H1 (cell line): Measurements from ENCODE around the gene CTNNBL1. TPM values are rescaled to one million over a fixed set of nuclear protein-coding genes. Genes with fewer than 3 reads are reported as not detected.

ENCODE experiments used
- CTCF ChIA-PET: fragments of 300-600 bp; sonication (Branson Sonifier 250); formaldehyde crosslinking; loops from one replicate; lab custom pipeline; 2021; ENCODE audit not compliant: partially characterized antibody; lab: Charles Lee
- POLR2A ChIA-PET: fragments of 300-600 bp; sonication (Branson Sonifier 250); formaldehyde crosslinking; loops from one replicate; lab custom pipeline; 2021; ENCODE audit warnings: inconsistent platforms; ENCODE audit not compliant: partially characterized antibody; lab: Charles Lee
- DNase-seq, 2 experiments: peaks; one replicate each; pipeline versions ENCODE4 v3.0.0 to v3.0.0-alpha.2; 2010 to 2022; ENCODE audit warnings: low spot score in 2 of 2, low read depth in 1 of 2, mixed read lengths in 1 of 2
- FAIRE-seq: peaks from 2 replicates; lab custom pipeline; 2011; peaks lifted over from hg19 to GRCh38; lab: Jason Lieb, UNC
- H2AFZ ChIP-seq: 2 replicates; pipeline ENCODE4 v1.8.1; 2012; ENCODE audit warnings: low read length, inconsistent platforms
- H2AK5ac ChIP-seq: 2 replicates; pipeline ENCODE4 v1.6.1; 2013; ENCODE audit warnings: low read depth, low read length
- H2BK120ac ChIP-seq: replicated peaks from 2 replicates; pipeline ENCODE3; 2013; ENCODE audit warnings: low read depth, low read length, inconsistent platforms
- H2BK12ac ChIP-seq: 2 replicates; pipeline ENCODE4 v1.6.1; 2013; ENCODE audit warnings: low read depth, low read length
- H2BK15ac ChIP-seq: 2 replicates; pipeline ENCODE4 v1.6.1; 2013; ENCODE audit warnings: low read length
- H2BK20ac ChIP-seq: 2 replicates; pipeline ENCODE4 v1.6.1; 2013; ENCODE audit warnings: low read length
- H2BK5ac ChIP-seq: 2 replicates; pipeline ENCODE4 v1.6.1; 2013; ENCODE audit warnings: low read depth, low read length
- H3K14ac ChIP-seq: 2 replicates; pipeline ENCODE4 v1.6.1; 2013; ENCODE audit warnings: inconsistent platforms; ENCODE audit not compliant: insufficient read length
- H3K18ac ChIP-seq: 2 replicates; pipeline ENCODE4 v1.6.1; 2013; ENCODE audit warnings: low read length; ENCODE audit errors: extremely low read depth
- H3K23ac ChIP-seq: 2 replicates; pipeline ENCODE4 v1.6.1; 2013; ENCODE audit warnings: inconsistent platforms; ENCODE audit not compliant: insufficient read length
- H3K23me2 ChIP-seq: 2 replicates; pipeline ENCODE4 v1.6.1; 2013; ENCODE audit warnings: low read depth, low read length
- H3K27ac ChIP-seq: 2 replicates; pipeline ENCODE4 v1.6.1; 2011; ENCODE audit warnings: low read depth, low read length, inconsistent platforms
- H3K27me3 ChIP-seq, 4 experiments: replicated peaks in 1 of 4; 1 replicate in 1 of 4; 2 replicates in 3 of 4; pipeline versions ENCODE4 v1.6.1 to v1.8.1; 2011 to 2013; ENCODE audit warnings: low read length in 3 of 4, mild to moderate bottlenecking in 3 of 4, inconsistent platforms in 2 of 4, mixed read lengths in 2 of 4, moderate library complexity in 1 of 4; ENCODE audit not compliant: control insufficient read depth in 3 of 4, insufficient read depth in 3 of 4; ENCODE audit errors: extremely low read depth in 1 of 4
- H3K36me3 ChIP-seq, 4 experiments: 2 replicates each; pipeline versions ENCODE4 v1.6.1 to v1.8.1; 2011 to 2013; ENCODE audit warnings: mild to moderate bottlenecking in 4 of 4, low read length in 3 of 4, moderate library complexity in 2 of 4, control low read depth in 1 of 4, inconsistent platforms in 1 of 4; ENCODE audit not compliant: insufficient read depth in 4 of 4, control insufficient read depth in 2 of 4
- H3K4ac ChIP-seq: replicated peaks from 2 replicates; pipeline ENCODE3; 2013; ENCODE audit warnings: low read length, low read depth, mixed read lengths, inconsistent platforms; ENCODE audit not compliant: insufficient read length
- H3K4me1 ChIP-seq, 4 experiments: replicated peaks in 1 of 4; 1 replicate in 1 of 4; 2 replicates in 3 of 4; pipeline versions ENCODE4 v1.6.1 to v1.8.1; 2011 to 2013; ENCODE audit warnings: low read length in 3 of 4, inconsistent platforms in 2 of 4, mixed read lengths in 1 of 4; ENCODE audit not compliant: insufficient read depth in 4 of 4, control insufficient read depth in 3 of 4
- H3K4me2 ChIP-seq, 2 experiments: 2 replicates each; pipeline versions ENCODE4 v1.6.1 to v1.8.1; 2011 to 2013; ENCODE audit warnings: low read depth in 2 of 2, low read length in 2 of 2, control low read depth in 1 of 2, inconsistent platforms in 1 of 2, mild to moderate bottlenecking in 1 of 2; ENCODE audit not compliant: insufficient read depth in 1 of 2
- H3K4me3 ChIP-seq, 4 experiments: fragments of 200-600, 300-600 bp in 1 of 4; sonication (generic), shearing (Covaris generic), sonication (Bioruptor Twin) in 1 of 4; 2 replicates each; pipeline versions ENCODE4 v1.5.1 to v1.8.1; 2011 to 2016; ENCODE audit warnings: low read length in 4 of 4, low read depth in 3 of 4, control low read depth in 2 of 4, inconsistent platforms in 2 of 4, mild to moderate bottlenecking in 2 of 4, mixed read lengths in 1 of 4, moderate library complexity in 1 of 4; ENCODE audit not compliant: insufficient read depth in 2 of 4; ENCODE audit errors: extremely low read depth in 1 of 4
- H3K56ac ChIP-seq: replicated peaks from 2 replicates; pipeline ENCODE3; 2013; ENCODE audit warnings: low read depth, mild to moderate bottlenecking, mixed read lengths, low read length, inconsistent platforms; ENCODE audit not compliant: insufficient read length
- H3K79me1 ChIP-seq: 2 replicates; pipeline ENCODE4 v1.6.1; 2013; ENCODE audit warnings: low read depth, low read length, control low read depth
- H3K79me2 ChIP-seq, 2 experiments: 2 replicates each; pipeline versions ENCODE4 v1.6.1 to v1.8.1; 2012 to 2013; ENCODE audit warnings: low read length in 2 of 2, mild to moderate bottlenecking in 2 of 2, inconsistent platforms in 1 of 2; ENCODE audit not compliant: insufficient read depth in 2 of 2, control insufficient read depth in 1 of 2
- H3K9ac ChIP-seq, 4 experiments: replicated peaks in 1 of 4; 1 replicate in 1 of 4; 2 replicates in 3 of 4; pipeline versions ENCODE4 v1.6.1 to v1.8.1; 2011 to 2013; ENCODE audit warnings: low read depth in 3 of 4, low read length in 3 of 4, control low read depth in 2 of 4, mild to moderate bottlenecking in 2 of 4, moderate library complexity in 2 of 4, inconsistent platforms in 1 of 4; ENCODE audit errors: extremely low read depth in 1 of 4
- H3K9me3 ChIP-seq, 2 experiments: 2 replicates each; pipeline versions ENCODE4 v1.6.1 to v1.8.1; 2012 to 2013; ENCODE audit warnings: mild to moderate bottlenecking in 2 of 2, moderate library complexity in 2 of 2, control low read depth in 1 of 2, inconsistent platforms in 1 of 2, low read depth in 1 of 2, low read length in 1 of 2, mixed read lengths in 1 of 2; ENCODE audit not compliant: insufficient read depth in 2 of 2
- H4K20me1 ChIP-seq, 2 experiments: replicated peaks in 1 of 2; 2 replicates each; pipeline versions ENCODE3 to v1.8.1; 2011 to 2013; ENCODE audit warnings: inconsistent platforms in 2 of 2, low read length in 2 of 2, mild to moderate bottlenecking in 1 of 2; ENCODE audit not compliant: insufficient read depth in 2 of 2, control insufficient read depth in 1 of 2
- H4K5ac ChIP-seq: 2 replicates; pipeline ENCODE4 v1.6.1; 2013; ENCODE audit warnings: low read length, low read depth, mixed read lengths, inconsistent platforms; ENCODE audit not compliant: insufficient read length
- H4K8ac ChIP-seq: 2 replicates; pipeline ENCODE4 v1.8.0; 2013; ENCODE audit warnings: mild to moderate bottlenecking, moderate library complexity, low read length, inconsistent platforms; ENCODE audit not compliant: insufficient read depth; ENCODE audit errors: extremely low read depth
- H4K91ac ChIP-seq: replicated peaks from 2 replicates; pipeline ENCODE3; 2013; ENCODE audit warnings: low read length, mixed read lengths, inconsistent platforms; ENCODE audit not compliant: insufficient read length
- CEBPB ChIP-seq: IDR thresholded peaks from 2 replicates; pipeline ENCODE4 v1.6.1; 2012; ENCODE audit warnings: low read depth, low read length
- KDM4A ChIP-seq: IDR thresholded peaks from one replicate; pipeline ENCODE4 v1.7.1; 2012; ENCODE audit warnings: low read depth, mild to moderate bottlenecking, moderate library complexity, low read length, inconsistent platforms; ENCODE audit not compliant: severe bottlenecking
- SIRT6 ChIP-seq: IDR thresholded peaks from one replicate; pipeline ENCODE4 v1.7.1; 2012; ENCODE audit warnings: low read length, inconsistent platforms
- WGBS, 2 experiments: shearing (Covaris generic) in 1 of 2; methylation state at CpG; one replicate each; pipeline versions ENCODE4 v1.1.6 to v1.1.7; 2013 to 2015; ENCODE audit warnings: low lambda C conversion rate in 2 of 2, mixed read lengths in 2 of 2, inconsistent platforms in 1 of 2, low coverage in 1 of 2, missing lambda C conversion rate in 1 of 2; ENCODE audit not compliant: insufficient replicate concordance in 2 of 2, insufficient coverage in 1 of 2, insufficient read length in 1 of 2; ENCODE audit errors: extremely low coverage in 1 of 2, missing lambda C conversion rate in 1 of 2; 5-methylcytosine and 5-hydroxymethylcytosine counted together
- polyA plus RNA-seq, 7 experiments: library from polyadenylated mRNA; depleted of rRNA in 3 of 7; stranded (reverse) in 5 of 7; unstranded in 2 of 7; fragments of >200 nt in 5 of 7; fragments of 200-250 nt in 2 of 7; gene quantifications; 1 replicate in 5 of 7; 2 replicates in 1 of 7; 4 replicates in 1 of 7; pipeline versions ENCODE4 v1.2.1 to v1.2.3, GENCODE V29; 2011 to 2013; ENCODE audit warnings: missing spikeins in 2 of 7, mixed read lengths in 2 of 7
- total RNA-seq: library from RNA; stranded (reverse); fragmentation: NEBNext Ultra II Directional; extraction: Animal tissue kit (Norgen Biotek cat#: 25700); gene quantifications from 2 replicates; pipeline ENCODE4 v1.2.1, GENCODE V29; 2021

Gene CTNNBL1
- total and polyA plus RNA-seq, 2 of the 8 experiments (the other 6 are each of a cell fraction or from before 2014, with no cell fraction given): 19.6 to 81.6 TPM

- no peak overlapping the region for H4K5ac ChIP-seq
- FAIRE-seq: no peak
Observed at GRCh38 chr20:37822141-37822601, 128.3 kb downstream of the CTNNBL1 start.

More at GRCh38 chr20:37822141-37822601, 128.3 kb downstream of the CTNNBL1 start:
- Histone ChIP-seq H4K20me1 (no peaks in the 10 kb centered on the region), H3K4me2 (no peak overlapping the region), H3K4me3 (no peak overlapping the region), H3K9ac (no peak overlapping the region), H4K8ac (no peak overlapping the region), H2BK12ac (no peak overlapping the region), H2BK20ac (no peak overlapping the region), H2BK15ac (peak overlapping the region; percentile 77; the same call in 1 of the 2 replicates), H3K56ac (no peak overlapping the region), H3K79me2 (no peaks in the 10 kb centered on the region), H3K27ac (no peak overlapping the region), H3K23me2 (no peaks in the 10 kb centered on the region; the same call in 1 of the 2 replicates), H3K4me1 (peaks cover 2 to 12% (median 6%) of the 10 kb centered on the region in 4 experiments; a peak in 4 of 7 replicates), H3K23ac (no peak overlapping the region), H2BK5ac (no peak overlapping the region), H3K4ac (no peak overlapping the region), H3K36me3 (no peaks in the 10 kb centered on the region), H2BK120ac (no peak overlapping the region), H2AK5ac (no peak overlapping the region), H2AFZ (no peak overlapping the region), H4K91ac (no peak overlapping the region), H3K18ac (no peak overlapping the region), H3K9me3 (no peaks in the 10 kb centered on the region), H3K14ac (no peak overlapping the region), H3K27me3 (no peaks in the 10 kb centered on the region; a peak in 1 of 7 replicates), H3K79me1 (peaks cover 2% of the 10 kb centered on the region; the same call in 1 of the 2 replicates)
- DNase-seq: no peak
- TF ChIP-seq CEBPB (no peak), KDM4A (no peak), SIRT6 (no peak)
- ChIA-PET CTCF (interaction anchor here (0.7 to 1.2 kb wide), 4 partner anchors 9 to 258 kb away, joined by 3 read pairs; no protein-coding TSS in a partner anchor), POLR2A (interaction anchor here (1.3 kb wide), 1 partner anchor 11 kb away, joined by 4 read pairs; no protein-coding TSS in a partner anchor)
- WGBS, 2 experiments: 87% methylated on average over 6 of the region's 6 CpGs; no CpG with 5 or more reads in 1 of the 2 experiments
